GM13976 (cell line): ENCODE results near the gene LGR6.

Experiments
- DNase-seq: peaks from one replicate; pipeline ENCODE4 v3.0.0; 2012; ENCODE audit warnings: low spot score
- in situ Hi-C: fragments of 300-500 bp; cut with MboI; formaldehyde crosslinking; loops from one replicate; pipeline ENCODE4 v1.12.0; 2022; ENCODE audit warnings: low sequenced_read_pairs, mixed read lengths, inconsistent platforms; ENCODE audit not compliant: unreplicated experiment
- TF ChIP-seq, protein P1 (sequence below): IDR thresholded peaks from 2 replicates; pipeline ENCODE4 v1.5.1; 2012; ENCODE audit warnings: borderline replicate concordance, mild to moderate bottlenecking; ENCODE audit not compliant: insufficient read depth; ENCODE audit errors: extremely low read depth, missing control alignments, control extremely low read depth

Gene LGR6

DNA sequence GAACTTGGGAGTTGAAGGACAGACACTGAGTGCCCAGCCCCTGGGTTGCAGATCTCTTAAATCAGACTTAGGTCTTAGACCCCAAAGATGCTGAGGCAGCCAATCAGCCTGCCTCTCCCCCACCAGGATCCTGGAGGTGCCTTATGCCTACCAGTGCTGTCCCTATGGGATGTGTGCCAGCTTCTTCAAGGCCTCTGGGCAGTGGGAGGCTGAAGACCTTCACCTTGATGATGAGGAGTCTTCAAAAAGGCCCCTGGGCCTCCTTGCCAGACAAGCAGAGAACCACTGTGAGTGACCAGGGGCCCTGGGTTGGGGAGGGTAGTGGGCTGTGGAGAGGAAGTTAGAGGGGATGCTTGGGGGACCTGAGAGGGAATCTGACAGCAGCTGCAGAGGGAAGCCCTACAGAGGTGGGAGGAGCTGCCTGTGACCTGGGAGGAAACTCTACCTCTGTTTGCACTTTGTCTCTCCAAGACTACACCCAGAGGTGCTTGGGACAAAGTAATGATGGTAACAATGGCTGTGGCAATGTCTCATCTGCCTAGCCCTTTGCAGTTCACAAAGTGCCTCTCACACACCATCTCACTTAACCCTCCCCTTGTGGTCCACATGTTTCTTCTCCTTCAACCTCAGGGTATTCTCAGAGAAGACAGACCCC, 116.6 kb downstream of the LGR6 start:
- DNase-seq: no peak
- in situ Hi-C loops: loop anchor here (10.0 kb wide), 1 partner anchor 125 kb away; no protein-coding TSS in a partner anchor

DNA sequence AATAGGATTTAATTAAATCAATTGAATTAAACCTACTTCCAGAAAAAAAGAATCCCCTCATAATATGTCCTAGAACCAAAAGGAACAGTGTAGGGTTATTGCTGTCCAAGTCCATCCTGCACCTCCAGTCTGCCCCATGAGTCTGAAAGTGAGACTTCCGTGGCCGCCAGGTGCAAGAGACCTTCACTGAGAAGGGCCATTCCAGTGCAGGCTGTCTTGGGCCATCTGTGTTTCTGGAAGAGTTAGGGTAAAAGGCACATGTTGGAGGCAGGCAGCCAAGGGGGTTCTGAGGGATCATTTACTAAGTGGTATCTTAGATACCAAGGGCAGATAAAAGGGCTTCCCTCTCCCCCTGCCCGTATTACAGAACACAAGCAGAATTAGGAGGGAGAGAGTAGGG, 117.1 kb downstream of the LGR6 start:
- in situ Hi-C loops: loop anchor here (10.0 kb wide), 1 partner anchor 126 kb away; no protein-coding TSS in a partner anchor
- no peak for DNase-seq
- TF ChIP-seq, protein P1, sequence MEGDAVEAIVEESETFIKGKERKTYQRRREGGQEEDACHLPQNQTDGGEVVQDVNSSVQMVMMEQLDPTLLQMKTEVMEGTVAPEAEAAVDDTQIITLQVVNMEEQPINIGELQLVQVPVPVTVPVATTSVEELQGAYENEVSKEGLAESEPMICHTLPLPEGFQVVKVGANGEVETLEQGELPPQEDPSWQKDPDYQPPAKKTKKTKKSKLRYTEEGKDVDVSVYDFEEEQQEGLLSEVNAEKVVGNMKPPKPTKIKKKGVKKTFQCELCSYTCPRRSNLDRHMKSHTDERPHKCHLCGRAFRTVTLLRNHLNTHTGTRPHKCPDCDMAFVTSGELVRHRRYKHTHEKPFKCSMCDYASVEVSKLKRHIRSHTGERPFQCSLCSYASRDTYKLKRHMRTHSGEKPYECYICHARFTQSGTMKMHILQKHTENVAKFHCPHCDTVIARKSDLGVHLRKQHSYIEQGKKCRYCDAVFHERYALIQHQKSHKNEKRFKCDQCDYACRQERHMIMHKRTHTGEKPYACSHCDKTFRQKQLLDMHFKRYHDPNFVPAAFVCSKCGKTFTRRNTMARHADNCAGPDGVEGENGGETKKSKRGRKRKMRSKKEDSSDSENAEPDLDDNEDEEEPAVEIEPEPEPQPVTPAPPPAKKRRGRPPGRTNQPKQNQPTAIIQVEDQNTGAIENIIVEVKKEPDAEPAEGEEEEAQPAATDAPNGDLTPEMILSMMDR: no peak

More for the DNA sequence above, 116.6 kb downstream of the LGR6 start:
- TF ChIP-seq, protein P1: no peak

DNA sequence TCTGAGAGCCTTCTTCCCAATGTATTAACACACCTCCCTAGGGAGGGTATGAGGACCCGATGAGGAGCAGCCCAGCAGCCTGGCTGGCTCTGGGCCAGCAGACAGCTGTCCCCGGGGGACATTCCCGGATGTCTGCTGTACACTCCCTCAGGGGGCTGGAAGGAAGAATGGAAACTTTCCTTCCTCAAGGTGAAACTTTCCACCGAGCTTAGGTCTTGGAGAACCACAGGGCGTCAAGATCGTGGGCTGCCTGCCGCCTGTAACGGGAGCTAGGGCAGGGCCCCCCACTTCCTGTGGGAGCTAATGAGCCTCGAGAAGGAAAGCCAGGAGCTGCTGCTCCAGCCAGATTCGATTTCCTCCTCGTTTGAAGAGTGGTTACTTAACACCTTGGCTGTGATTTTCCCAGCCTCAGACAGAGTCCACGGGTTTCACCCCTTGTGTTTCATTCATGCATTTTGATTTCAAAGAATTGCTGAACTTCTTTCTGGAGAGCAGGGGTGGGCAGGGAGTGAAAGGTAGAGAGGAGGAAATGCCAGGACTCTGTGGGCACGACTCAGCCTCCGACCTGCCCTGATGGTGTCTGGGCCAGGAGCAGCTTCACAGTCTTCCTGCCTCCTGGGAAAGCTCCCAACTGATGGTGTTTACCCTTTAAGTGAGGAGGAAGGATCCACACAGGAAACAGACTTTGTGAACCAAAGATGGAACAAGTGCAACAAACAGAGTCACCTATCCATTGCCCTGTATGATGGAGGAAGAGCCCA, 118.5 kb downstream of the LGR6 start:
- TF ChIP-seq, protein P1: no peak
- DNase-seq: no peak
- in situ Hi-C loops: loop anchor here (10.0 kb wide), 1 partner anchor 127 kb away; no protein-coding TSS in a partner anchor

DNA sequence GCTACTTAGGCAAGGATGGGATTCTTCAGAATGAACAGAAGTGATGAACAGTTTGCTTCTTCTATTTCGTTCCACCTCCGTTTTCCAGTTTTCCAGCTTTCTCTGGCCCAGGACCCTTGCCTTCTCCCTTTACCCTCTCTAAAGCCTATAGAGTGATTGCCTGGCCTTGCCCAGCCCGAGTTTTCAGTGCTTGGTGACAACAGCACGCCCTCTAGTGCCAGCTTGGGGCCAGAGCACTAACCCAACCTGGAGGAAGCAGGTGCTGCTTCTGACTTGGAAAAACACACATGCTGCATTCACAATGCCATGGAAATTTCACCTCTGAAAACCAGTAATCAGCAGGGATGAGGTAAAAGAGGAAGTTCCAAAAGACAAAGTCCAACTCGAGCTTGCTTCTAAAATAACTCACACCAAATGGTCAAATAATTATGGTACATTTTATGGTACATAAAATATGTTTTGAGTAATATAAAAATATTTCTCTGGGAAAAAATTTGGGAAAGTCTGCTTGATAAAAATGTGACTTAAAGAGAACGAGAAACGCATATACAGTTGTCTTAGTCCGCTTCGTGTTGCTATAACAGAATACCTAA, 122.1 kb downstream of the LGR6 start:
- TF ChIP-seq, protein P1: peak; percentile 94
- in situ Hi-C loops: loop anchor here (10.0 kb wide), 1 partner anchor 131 kb away; no protein-coding TSS in a partner anchor
- DNase-seq: peak; percentile 82

DNA sequence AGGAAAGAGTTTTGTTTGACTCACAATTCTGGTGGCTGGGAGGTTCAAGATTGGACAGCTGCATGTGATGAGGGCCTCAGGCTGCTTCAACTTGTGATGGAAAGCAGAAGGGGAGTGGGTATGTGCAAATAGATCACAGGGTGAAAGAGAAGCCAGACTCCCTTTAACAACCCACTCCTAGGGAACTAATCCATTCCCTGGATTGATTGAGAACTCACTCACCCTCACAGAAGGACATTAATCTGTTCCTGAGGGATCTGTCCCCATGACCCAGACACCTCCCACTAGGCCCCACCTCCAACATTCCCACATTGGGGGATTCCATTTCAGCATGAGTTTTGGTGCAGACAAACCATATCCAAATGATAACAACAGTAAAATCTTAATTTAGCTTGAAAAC, 122.6 kb downstream of the LGR6 start:
- in situ Hi-C loops: loop anchor here (10.0 kb wide), 1 partner anchor 131 kb away; no protein-coding TSS in a partner anchor
- TF ChIP-seq, protein P1: no peak
- DNase-seq: no peak
